SK-N-SH treated with all-trans-retinoic acid at 6 μM for 48 hours (cell line): Measurements from ENCODE around the gene PLB1.

Source experiments
- ARNTL ChIP-seq: fragments of 450-650 bp; formaldehyde crosslinking; IDR thresholded peaks from 2 replicates; pipeline ENCODE4 v1.5.0; 2020; ENCODE audit warnings: low read depth, mild to moderate bottlenecking, moderate library complexity, borderline replicate concordance
- CREB5 ChIP-seq: fragments of 250-450 bp; sonication (Bioruptor Pico); IDR thresholded peaks from 2 replicates; pipeline ENCODE4 v1.5.1; 2020; ENCODE audit warnings: low read depth, mild to moderate bottlenecking, moderate library complexity
- PATZ1 ChIP-seq: fragments of 250-450 bp; sonication (Bioruptor Pico); IDR thresholded peaks from 2 replicates; pipeline ENCODE4 v1.8.0; 2020; ENCODE audit warnings: mild to moderate bottlenecking, moderate library complexity, borderline replicate concordance
- PPARA ChIP-seq: fragments of 250-450 bp; sonication (Bioruptor Pico); IDR thresholded peaks from 2 replicates; pipeline ENCODE4 v1.5.0; 2020; ENCODE audit warnings: mild to moderate bottlenecking, borderline replicate concordance
- RARB ChIP-seq: fragments of 250-450 bp; sonication (Bioruptor Pico); IDR thresholded peaks from 2 replicates; pipeline ENCODE4 v1.8.0; 2021; ENCODE audit warnings: mild to moderate bottlenecking, moderate library complexity
- ZC3H10 ChIP-seq: fragments of 250-450 bp; sonication (Bioruptor Pico); IDR thresholded peaks from 2 replicates; pipeline ENCODE4 v1.5.1; 2021; ENCODE audit warnings: mild to moderate bottlenecking, moderate library complexity
- ZFP3 ChIP-seq: fragments of 250-450 bp; sonication (Bioruptor Pico); IDR thresholded peaks from 2 replicates; pipeline ENCODE4 v1.5.0; 2020; ENCODE audit warnings: mild to moderate bottlenecking, moderate library complexity
- ZFP30 ChIP-seq: fragments of 450-650 bp; formaldehyde crosslinking; IDR thresholded peaks from 2 replicates; pipeline ENCODE4 v1.5.0; 2022; ENCODE audit warnings: mild to moderate bottlenecking, moderate library complexity

GRCh38 chr2:28568533-28568932 lies 72.7 kb downstream of the PLB1 start:
- no peak for TF ChIP-seq PATZ1 (CRISPR knock-in tag)
- TF ChIP-seq ARNTL (CRISPR knock-in tag), result no peak
- no peak for TF ChIP-seq ZFP3 (CRISPR knock-in tag)
- no peak for TF ChIP-seq RARB
- TF ChIP-seq CREB5 (CRISPR knock-in tag), result no peak
- TF ChIP-seq ZFP30 (CRISPR knock-in tag), result no peak
- no peak for TF ChIP-seq PPARA (CRISPR knock-in tag)
- TF ChIP-seq ZC3H10 (CRISPR knock-in tag), result no peak
